Upper lobe of left lung (tissue), 6 donors: ENCODE measurements around the gene TMCC1. TPM values are rescaled to one million over a fixed set of nuclear protein-coding genes. Genes with fewer than 3 reads are reported as not detected.
A peak's percentile ranks its signal among the peaks of the same experiment; 100 is the strongest.
"Not testable (repeated sequence)": the region's sequence is repeated elsewhere in the genome, so short reads cannot be mapped to it uniquely, and the experiment has no call there.

Source experiments
- ATAC-seq, 2 donors: fragments of 200-7000 bp; cut with Tn5 transposase; one replicate each; pipeline ENCODE4 v1.9.1; 2022; ENCODE audit warnings: mild to moderate bottlenecking in 2 of 2, moderate library complexity in 2 of 2; ENCODE audit not compliant: low FRiP score in 2 of 2
- DNase-seq, 2 donors: peaks; one replicate each; pipeline ENCODE4 v3.0.0-alpha.2; 2019 to 2020
- H3K27ac ChIP-seq, 4 donors: fragments of 200-600 bp; sonication (generic); one replicate each; pipeline ENCODE4 v1.5.1; 2016 to 2019
- H3K27me3 ChIP-seq, 4 donors: fragments of 200-600 bp; sonication (generic); one replicate each; pipeline ENCODE4 v1.5.1; 2017 to 2019
- H3K36me3 ChIP-seq, 4 donors: fragments of 200-600 bp; sonication (generic); one replicate each; pipeline ENCODE4 v1.5.1; 2016 to 2019
- H3K4me1 ChIP-seq, 4 donors: fragments of 200-600 bp; sonication (generic); one replicate each; pipeline ENCODE4 v1.5.1; 2018 to 2019
- H3K4me3 ChIP-seq, 4 donors: fragments of 200-600 bp; sonication (generic); one replicate each; pipeline ENCODE4 v1.5.1; 2017 to 2019; ENCODE audit warnings: mild to moderate bottlenecking in 2 of 4, moderate library complexity in 1 of 4
- H3K9me3 ChIP-seq, 4 donors: fragments of 200-600 bp; sonication (generic); one replicate each; pipeline ENCODE4 v1.5.1; 2018 to 2019
- CTCF ChIP-seq, 6 experiments: fragments of 450-650 bp in 4 of 6; fragments of 200-600 bp in 2 of 6; sonication (generic) in 2 of 6; IDR thresholded peaks; one replicate each; pipeline ENCODE4 v1.5.1; 2016 to 2019; ENCODE audit warnings: antibody characterized with exemption in 6 of 6
- EP300 ChIP-seq, 4 donors: sonication (generic); formaldehyde crosslinking; IDR thresholded peaks; one replicate each; pipeline ENCODE4 v1.5.1; 2017; ENCODE audit warnings: antibody characterized with exemption in 4 of 4, control low read depth in 2 of 4
- POLR2A ChIP-seq, 4 donors: fragments of 450-650 bp; IDR thresholded peaks; one replicate each; pipeline ENCODE4 v1.5.1; 2016 to 2017; ENCODE audit warnings: antibody characterized with exemption in 4 of 4, mild to moderate bottlenecking in 2 of 4
- POLR2AphosphoS5 ChIP-seq, 2 donors: sonication (generic); formaldehyde crosslinking; IDR thresholded peaks; one replicate each; pipeline ENCODE4 v1.5.1; 2017; ENCODE audit warnings: antibody characterized with exemption in 2 of 2
- WGBS, 2 donors: methylation state at CpG; one replicate each; pipeline ENCODE4 v1.1.5; 2017 to 2018; 5-methylcytosine and 5-hydroxymethylcytosine counted together
- total RNA-seq, 6 donors: library from RNA; depleted of rRNA in 4 of 6; stranded (reverse); fragments of >200 nt in 4 of 6; gene quantifications; one replicate each; pipeline versions ENCODE4 v1.1.0 to v1.2.1, GENCODE V29; 2016 to 2021
- donor health status: DM: no; HTN: no; CAD: no; lungs with moderate emphysema.
- donor health status: DM: no; HTN: yes; CAD: no; lungs with severe emphysema.

TMCC1 gene
- total RNA-seq, 6 donors from 2014 or later = 16.9 to 39.2 (median 27.9) TPM

- no peak for TF ChIP-seq POLR2AphosphoS5 (IDR thresholded peaks at IDR 0.05)
- no peak for TF ChIP-seq EP300 (IDR thresholded peaks at IDR 0.05)
- TF ChIP-seq POLR2A (IDR thresholded peaks at IDR 0.05) = no peak
- no peak for TF ChIP-seq CTCF (IDR thresholded peaks at IDR 0.05)
- no peak for ATAC-seq
- WGBS, 2 donors = 92 to 96% methylated on average over 1 of the region's 1 CpG
Measured at GRCh38 chr3:129857899-129858298, 35.6 kb downstream of the TMCC1 start.

DNA sequence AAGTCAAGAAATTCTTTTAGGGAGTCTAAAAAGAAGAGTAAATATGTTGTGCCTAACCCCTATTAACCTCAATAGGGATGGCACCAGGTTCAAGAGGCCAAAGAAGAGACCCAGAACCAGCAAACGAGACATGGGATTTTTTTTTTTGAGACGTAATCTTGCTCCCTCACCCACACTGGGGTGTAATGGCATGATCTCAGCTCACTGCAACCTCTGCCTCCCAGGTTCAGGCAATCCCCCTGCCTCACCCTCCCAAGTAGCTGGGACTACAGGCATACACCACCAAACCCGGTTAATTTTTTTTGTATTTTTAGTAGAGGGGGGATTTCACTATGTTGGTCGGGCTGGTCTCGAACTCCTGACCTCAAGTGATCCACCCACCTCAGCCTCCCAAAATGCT lies 36.7 kb downstream of the TMCC1 start:
- peaks cover 6 to 23% (median 17%) of the 10 kb centered on the region in 4 donors for H3K4me1 ChIP-seq
- H3K9me3 ChIP-seq, H3K27me3 ChIP-seq, ATAC-seq, DNase-seq, H3K36me3 ChIP-seq, H3K27ac ChIP-seq, H3K4me3 ChIP-seq: not testable (repeated sequence)
- WGBS, 2 donors = 55 to 58% methylated on average over 5 of the region's 5 CpGs

More at GRCh38 chr3:129857899-129858298, 35.6 kb downstream of the TMCC1 start:
- H3K36me3 ChIP-seq = no peaks in the 10 kb centered on the region
- H3K4me3 ChIP-seq = no peak overlapping the region
- no peak overlapping the region for H3K27ac ChIP-seq
- no peak for DNase-seq
- no peaks in the 10 kb centered on the region for H3K27me3 ChIP-seq
- H3K4me1 ChIP-seq = peaks cover 6 to 23% (median 17%) of the 10 kb centered on the region in 4 donors
- no peaks in the 10 kb centered on the region for H3K9me3 ChIP-seq

DNA sequence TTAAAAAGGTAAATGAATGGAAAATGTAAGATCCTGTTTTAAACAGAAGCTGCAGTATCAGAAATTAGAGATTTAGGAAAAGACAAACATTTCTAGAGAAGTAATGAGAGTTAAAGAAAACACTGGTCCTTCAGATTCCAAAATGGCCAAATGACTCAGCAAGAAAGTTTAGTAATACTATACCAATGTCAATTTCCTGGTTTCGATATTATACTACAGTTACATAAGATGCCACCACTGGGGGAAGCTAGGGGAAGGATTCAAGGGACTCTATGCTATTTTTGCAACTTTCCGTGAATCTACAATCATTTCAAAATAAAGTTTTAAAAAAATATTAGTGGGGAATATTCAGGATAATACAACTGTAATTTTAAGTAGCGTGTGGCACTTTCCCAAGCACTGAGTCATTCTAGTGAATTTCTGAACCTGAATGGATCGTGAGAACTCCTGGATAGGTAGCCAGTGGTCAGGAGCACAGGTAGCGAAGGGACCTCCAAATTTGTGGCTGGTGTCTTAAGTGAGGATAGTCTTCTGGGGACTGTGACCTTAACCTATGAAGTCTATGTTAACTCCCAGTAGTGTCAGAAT lies 37.6 kb downstream of the TMCC1 start:
- H3K9me3 ChIP-seq = no peaks in the 10 kb centered on the region
- ATAC-seq (peak in 1 of 2 donors; percentile 81), DNase-seq (no peak)
- no peak overlapping the region for H3K4me3 ChIP-seq
- H3K27ac ChIP-seq = peak overlapping the region; percentile 41 to 74 (median 45)
- TF ChIP-seq POLR2A (IDR thresholded peaks at IDR 0.05) = no peak
- WGBS, 2 donors = 52 to 72% methylated on average over 5 of the region's 5 CpGs
- H3K4me1 ChIP-seq = peaks cover 6 to 23% (median 17%) of the 10 kb centered on the region in 4 donors
- no peaks in the 10 kb centered on the region for H3K27me3 ChIP-seq
- H3K36me3 ChIP-seq = no peaks in the 10 kb centered on the region

DNA sequence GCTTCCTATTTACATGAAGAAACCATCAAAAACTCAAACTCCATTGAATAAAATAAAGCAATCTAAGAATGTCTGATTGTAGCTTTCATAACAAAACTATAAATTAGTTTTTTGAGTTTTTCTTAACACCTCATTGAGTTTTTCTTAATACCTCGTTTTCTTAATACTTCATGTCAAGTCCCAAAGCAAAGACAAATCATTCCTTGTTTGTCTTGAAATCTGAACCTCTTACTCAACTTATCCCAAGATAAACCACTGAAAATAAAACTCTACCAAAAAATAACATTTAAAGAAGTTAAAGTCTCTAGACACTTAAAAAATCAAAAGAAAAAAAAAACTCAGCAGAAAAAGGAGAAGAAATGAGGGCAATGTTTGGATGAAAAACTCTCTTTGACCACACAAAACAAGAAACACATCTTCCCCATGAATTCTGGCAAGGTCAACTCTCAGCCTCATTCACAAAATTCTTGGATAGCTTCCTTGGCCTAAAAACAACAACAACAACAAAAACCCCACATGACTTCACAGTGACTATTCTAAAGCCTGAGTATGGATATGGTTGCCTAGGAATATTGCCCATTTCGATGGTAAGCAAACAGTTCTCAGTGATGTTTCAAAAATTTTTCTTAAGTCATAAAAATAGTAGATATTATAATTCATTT lies 38.2 kb downstream of the TMCC1 start:
- 54 to 62% methylated on average over 2 of the region's 2 CpGs for WGBS, 2 donors
- H3K27me3 ChIP-seq = no peaks in the 10 kb centered on the region
- ATAC-seq = peak in 1 of 2 donors; percentile 56

GRCh38 chr3:129854460-129854859 lies 39.1 kb downstream of the TMCC1 start:
- Histone ChIP-seq H3K4me1 (peaks cover 6 to 23% (median 17%) of the 10 kb centered on the region in 4 donors), H3K27me3 (no peaks in the 10 kb centered on the region), H3K36me3 (no peaks in the 10 kb centered on the region), H3K4me3 (no peak overlapping the region), H3K27ac (peak overlapping the region in 1 of 4 donors; percentile 74), H3K9me3 (no peaks in the 10 kb centered on the region)
- TF ChIP-seq POLR2AphosphoS5 (IDR thresholded peaks at IDR 0.05) = no peak
- no peak for TF ChIP-seq POLR2A (IDR thresholded peaks at IDR 0.05)
- no peak for TF ChIP-seq CTCF (IDR thresholded peaks at IDR 0.05)
- no peak for TF ChIP-seq EP300 (IDR thresholded peaks at IDR 0.05)
- DNase-seq = no peak
- ATAC-seq = no peak
- 92 to 100% methylated on average over 1 of the region's 1 CpG for WGBS, 2 donors

More for the DNA sequence above, 38.2 kb downstream of the TMCC1 start:
- H3K4me3 ChIP-seq = no peak overlapping the region
- no peaks in the 10 kb centered on the region for H3K9me3 ChIP-seq
- TF ChIP-seq POLR2AphosphoS5 (IDR thresholded peaks at IDR 0.05) (no peak), POLR2A (IDR thresholded peaks at IDR 0.05) (no peak), EP300 (IDR thresholded peaks at IDR 0.05) (no peak), CTCF (IDR thresholded peaks at IDR 0.05) (no peak)
- DNase-seq = no peak
- peaks cover 6 to 23% (median 17%) of the 10 kb centered on the region in 4 donors for H3K4me1 ChIP-seq
- H3K27ac ChIP-seq = peak overlapping the region; percentile 41 to 74 (median 45)
- H3K36me3 ChIP-seq = no peaks in the 10 kb centered on the region
